ENCODE results near the gene NXF3. TPM values are rescaled to one million over a fixed set of nuclear protein-coding genes. Genes with fewer than 3 reads are reported as not detected.

The NXF3 gene
- total and polyA plus RNA-seq, 2 experiments from 2014 or later = not detected

- Histone ChIP-seq H3K27ac (ENCODE audit: low read depth) (no peak overlapping the region), H3K36me3 (ENCODE audit: insufficient read depth) (no peaks in the 10 kb centered on the region), H3K9me2 (ENCODE audit: insufficient read depth) (no peaks in the 10 kb centered on the region), H3F3A (replicated peaks; ENCODE audit: low read depth) (no peaks in the 10 kb centered on the region), H2AFZ (no peak overlapping the region), H3K4me3 (no peak overlapping the region), H3K4me2 (no peak overlapping the region), H3K27me3 (ENCODE audit: insufficient read depth) (no peaks in the 10 kb centered on the region), H3K79me2 (replicated peaks; ENCODE audit: insufficient read depth) (no peaks in the 10 kb centered on the region), H4K20me1 (replicated peaks; ENCODE audit: insufficient read depth) (no peaks in the 10 kb centered on the region), H3K4me1 (ENCODE audit: insufficient read depth) (no peaks in the 10 kb centered on the region)
- Mint-ChIP-seq H3K27ac (no peak overlapping the region), H3K4me1 (no peaks in the 10 kb centered on the region), H3K36me3 (ENCODE audit: low read depth) (no peaks in the 10 kb centered on the region), H3K4me3 (no peak overlapping the region), H3K9me3 (no peaks in the 10 kb centered on the region; the same call in 1 of the 3 replicates), H3K27me3 (ENCODE audit: insufficient read depth, low read depth, poor library complexity) (peaks cover 2% of the 10 kb centered on the region)
- TF ChIP-seq CREB1 (CRISPR knock-in tag; IDR thresholded peaks at IDR 0.05; ENCODE audit: low read depth) = no peak
- TF ChIP-seq, protein P1, sequence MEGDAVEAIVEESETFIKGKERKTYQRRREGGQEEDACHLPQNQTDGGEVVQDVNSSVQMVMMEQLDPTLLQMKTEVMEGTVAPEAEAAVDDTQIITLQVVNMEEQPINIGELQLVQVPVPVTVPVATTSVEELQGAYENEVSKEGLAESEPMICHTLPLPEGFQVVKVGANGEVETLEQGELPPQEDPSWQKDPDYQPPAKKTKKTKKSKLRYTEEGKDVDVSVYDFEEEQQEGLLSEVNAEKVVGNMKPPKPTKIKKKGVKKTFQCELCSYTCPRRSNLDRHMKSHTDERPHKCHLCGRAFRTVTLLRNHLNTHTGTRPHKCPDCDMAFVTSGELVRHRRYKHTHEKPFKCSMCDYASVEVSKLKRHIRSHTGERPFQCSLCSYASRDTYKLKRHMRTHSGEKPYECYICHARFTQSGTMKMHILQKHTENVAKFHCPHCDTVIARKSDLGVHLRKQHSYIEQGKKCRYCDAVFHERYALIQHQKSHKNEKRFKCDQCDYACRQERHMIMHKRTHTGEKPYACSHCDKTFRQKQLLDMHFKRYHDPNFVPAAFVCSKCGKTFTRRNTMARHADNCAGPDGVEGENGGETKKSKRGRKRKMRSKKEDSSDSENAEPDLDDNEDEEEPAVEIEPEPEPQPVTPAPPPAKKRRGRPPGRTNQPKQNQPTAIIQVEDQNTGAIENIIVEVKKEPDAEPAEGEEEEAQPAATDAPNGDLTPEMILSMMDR (conservative IDR thresholded peaks at IDR 0.05; ENCODE audit: low read depth in 2 of 2) = no peak
- no peak for TF ChIP-seq POLR2AphosphoS5 (IDR thresholded peaks at IDR 0.05; ENCODE audit: low read depth)
- no peak for TF ChIP-seq REST (IDR thresholded peaks at IDR 0.05; ENCODE audit: unreplicated experiment)
- no peak for TF ChIP-seq EZH2phosphoT487 (IDR thresholded peaks at IDR 0.05; ENCODE audit: unreplicated experiment)
- no peak for DNase-seq (ENCODE audit: low spot score)
- ATAC-seq = no peak
Observed at GRCh38 chrX:103073467-103073866, 19.5 kb downstream of the NXF3 start.

DNA sequence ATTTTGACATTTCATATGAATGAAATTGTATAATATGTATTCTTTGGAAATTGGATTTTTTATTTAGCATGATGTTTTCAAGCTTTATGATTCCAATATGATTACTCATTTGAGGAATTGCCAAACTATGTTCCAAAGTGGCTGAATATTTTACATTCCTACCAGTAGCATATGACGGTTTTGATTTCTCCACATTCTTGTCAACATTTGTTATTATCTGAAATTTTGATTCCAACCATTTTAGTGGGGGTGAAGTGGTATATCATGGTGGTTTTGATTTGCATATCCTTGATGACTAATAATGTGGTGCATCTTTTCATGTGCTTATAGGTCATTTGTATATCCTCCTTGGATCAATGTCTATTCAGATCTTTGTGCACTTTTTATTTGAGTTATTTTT, 26.3 kb downstream of the NXF3 start:
- H3K4me1 Mint-ChIP-seq = peaks cover 3% of the 10 kb centered on the region; the same call in 2 of the 3 replicates
- H3K27ac Mint-ChIP-seq = no peak overlapping the region
- ATAC-seq = no peak
- DNase-seq (ENCODE audit: low spot score) = no peak
- no peaks in the 10 kb centered on the region; the same call in 2 of the 3 replicates for H3K9me3 Mint-ChIP-seq
- Histone ChIP-seq H3K4me1 (ENCODE audit: insufficient read depth) (no peaks in the 10 kb centered on the region; the same call in 1 of the 2 replicates), H3K4me3 (no peak overlapping the region), H3F3A (replicated peaks; ENCODE audit: low read depth) (no peaks in the 10 kb centered on the region), H3K27me3 (ENCODE audit: insufficient read depth) (no peaks in the 10 kb centered on the region), H4K20me1 (replicated peaks; ENCODE audit: insufficient read depth) (no peaks in the 10 kb centered on the region), H2AFZ (no peak overlapping the region), H3K4me2 (no peak overlapping the region), H3K27ac (ENCODE audit: low read depth) (no peak overlapping the region), H3K79me2 (replicated peaks; ENCODE audit: insufficient read depth) (no peaks in the 10 kb centered on the region), H3K9me2 (ENCODE audit: insufficient read depth) (no peaks in the 10 kb centered on the region), H3K36me3 (ENCODE audit: insufficient read depth) (no peaks in the 10 kb centered on the region)
- H3K27me3 Mint-ChIP-seq (ENCODE audit: insufficient read depth, low read depth, poor library complexity) = peaks cover 4% of the 10 kb centered on the region
- no peak overlapping the region for H3K4me3 Mint-ChIP-seq
- TF ChIP-seq EZH2 (IDR thresholded peaks at IDR 0.05; ENCODE audit: low read depth, unreplicated experiment) (no peak), STAT1 (IDR thresholded peaks at IDR 0.05; ENCODE audit: unreplicated experiment) (no peak), EZH2phosphoT487 (IDR thresholded peaks at IDR 0.05; ENCODE audit: unreplicated experiment) (no peak), ETS1 (IDR thresholded peaks at IDR 0.05) (no peak), CREB1 (CRISPR knock-in tag; IDR thresholded peaks at IDR 0.05; ENCODE audit: low read depth) (no peak)
- peaks cover 12% of the 10 kb centered on the region; the same call in 2 of the 3 replicates for H3K36me3 Mint-ChIP-seq (ENCODE audit: low read depth)
